ENCODE results near the gene STRIP1. TPM values are rescaled to one million over a fixed set of nuclear protein-coding genes. Genes with fewer than 3 reads are reported as not detected.
A peak's percentile ranks its signal among the peaks of the same experiment; 100 is the strongest.
"Not testable (repeated sequence)": the region's sequence is repeated elsewhere in the genome, so short reads cannot be mapped to it uniquely, and the experiment has no call there.

The STRIP1 gene
- total RNA-seq, 1 donor from 2014 or later: 39.4 TPM

GRCh38 chr1:110007046-110007830 is 27.2 kb upstream of the STRIP1 start:
- no peak for DNase-seq (ENCODE audit: low spot score)

- DNase-seq (ENCODE audit: low spot score): no peak
Observed at GRCh38 chr1:110008971-110009565, 25.4 kb upstream of the STRIP1 start.

DNA sequence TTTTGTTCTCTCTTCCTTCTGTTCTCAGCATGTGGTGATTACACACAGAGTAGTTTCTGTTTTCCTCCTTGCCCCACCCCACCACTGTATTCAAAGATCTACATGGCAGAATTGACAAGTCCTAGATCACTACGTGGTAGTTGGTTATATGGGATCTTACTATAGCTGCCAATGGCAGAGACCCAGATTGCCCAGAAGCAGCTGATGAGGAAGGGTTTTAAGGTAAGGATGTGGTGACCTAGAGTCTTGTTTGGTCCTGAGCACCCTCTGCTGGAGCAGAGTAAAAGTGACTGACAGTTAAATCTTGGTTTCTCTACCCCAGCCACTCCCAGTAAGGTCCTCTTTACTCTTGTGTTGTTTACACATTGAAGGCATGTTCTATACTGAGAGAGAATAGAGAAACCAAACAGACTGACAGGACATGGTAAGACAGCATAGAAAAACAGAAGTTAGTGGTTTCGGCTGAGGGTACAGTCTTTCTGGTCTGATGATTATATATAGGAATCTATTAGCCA is 22.8 kb upstream of the STRIP1 start:
- DNase-seq (ENCODE audit: low spot score): peak; percentile 36

DNA sequence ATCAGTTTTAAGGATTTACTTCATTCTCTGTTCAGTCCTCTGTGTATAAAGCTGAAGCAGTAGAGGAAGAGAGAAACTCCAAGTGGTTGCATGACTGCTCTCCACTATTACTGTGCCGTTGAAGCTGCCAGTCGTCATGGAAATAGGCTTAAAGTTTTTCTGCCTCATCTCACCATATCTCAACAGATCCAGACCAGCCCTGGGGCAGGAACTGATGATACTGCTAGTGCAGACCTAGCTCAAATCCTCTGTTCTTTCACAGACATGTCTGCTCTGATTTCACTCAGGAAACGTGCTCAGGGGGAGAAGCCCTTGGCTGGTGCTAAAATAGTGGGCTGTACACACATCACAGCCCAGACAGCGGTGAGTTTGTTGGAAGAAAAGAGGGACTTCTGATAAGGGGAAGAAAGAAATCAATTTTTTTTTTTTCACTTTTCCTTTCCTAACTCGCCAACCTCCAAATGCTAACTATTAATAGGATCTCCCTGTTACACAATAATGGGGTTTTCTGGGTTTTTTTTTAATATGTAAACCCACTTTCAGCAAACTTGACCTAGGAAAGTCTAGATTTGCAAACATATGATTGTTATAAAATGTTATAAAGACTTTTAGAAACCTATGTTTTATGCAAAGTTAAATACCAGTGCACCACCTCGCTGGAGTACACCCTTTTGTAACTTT is 22.2 kb upstream of the STRIP1 start:
- DNase-seq (ENCODE audit: low spot score): no peak

DNA sequence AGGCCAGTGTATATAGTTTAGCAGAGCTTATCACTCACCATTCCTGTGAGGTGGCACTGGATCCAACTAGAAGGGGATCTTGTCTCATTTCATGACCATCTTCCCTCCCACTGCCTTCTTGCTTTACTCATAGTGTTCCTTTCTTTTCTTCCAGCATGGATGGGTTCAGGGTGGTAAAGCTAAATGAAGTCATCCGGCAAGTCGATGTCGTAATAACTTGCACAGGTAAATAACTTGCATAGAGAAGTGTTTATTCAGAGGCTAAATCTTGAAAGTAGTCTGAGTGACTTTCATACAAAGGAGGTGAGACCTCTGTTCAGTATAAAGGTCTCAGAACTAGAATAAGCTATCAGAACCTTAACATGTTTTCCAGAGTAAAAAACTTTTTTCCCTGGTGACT is 16.6 kb upstream of the STRIP1 start:
- no peak for DNase-seq (ENCODE audit: low spot score)

- no peak for DNase-seq (ENCODE audit: low spot score)
Observed at GRCh38 chr1:110018396-110018795, 16.0 kb upstream of the STRIP1 start.

GRCh38 chr1:110019770-110020169 is 14.7 kb upstream of the STRIP1 start:
- no peak for DNase-seq (ENCODE audit: low spot score)

DNA sequence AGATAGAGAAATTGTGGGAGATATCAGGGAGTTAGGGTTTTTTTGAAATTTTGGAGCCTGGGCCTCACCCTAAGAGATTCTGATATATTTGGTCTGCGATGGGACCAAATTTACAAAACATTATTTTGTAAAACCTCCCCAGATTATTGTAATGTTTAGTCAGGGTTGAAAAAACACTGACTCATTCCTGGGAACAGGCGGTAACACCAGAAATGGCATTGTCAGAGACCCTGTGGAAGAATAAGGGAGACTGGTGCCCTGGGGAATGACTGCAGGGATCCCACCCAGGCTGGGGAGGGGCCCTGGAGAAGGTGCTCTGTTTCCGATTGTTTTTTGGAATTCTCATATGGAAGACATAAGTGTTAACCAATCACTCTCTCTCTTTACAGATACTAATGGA is 13.1 kb upstream of the STRIP1 start:
- no peak for DNase-seq (ENCODE audit: low spot score)

- DNase-seq (ENCODE audit: low spot score): no peak
Observed at GRCh38 chr1:110024613-110025012, 9.8 kb upstream of the STRIP1 start.

DNA sequence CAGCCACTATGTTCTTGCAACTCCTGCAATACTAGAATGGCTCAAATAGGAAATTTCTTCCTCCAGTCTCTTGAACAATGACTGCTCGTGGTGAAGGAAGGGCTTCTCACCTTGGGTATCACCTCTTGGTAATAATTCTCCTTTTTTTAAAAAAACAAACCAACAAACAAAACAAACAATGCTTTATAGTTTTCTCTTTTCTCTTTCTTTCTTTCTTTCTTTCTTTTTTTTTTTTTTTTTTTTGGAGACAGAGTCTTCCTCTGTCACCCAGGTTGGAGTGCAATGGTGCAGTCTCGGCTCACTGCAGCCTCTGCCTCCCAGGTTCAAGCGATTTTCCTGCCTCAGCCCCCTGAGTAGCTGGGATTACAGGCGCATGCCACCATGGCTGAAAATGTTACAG is 3.7 kb upstream of the STRIP1 start:
- DNase-seq (ENCODE audit: low spot score): not testable (repeated sequence)

GRCh38 chr1:110032327-110032726 is 2.1 kb upstream of the STRIP1 start:
- no peak for DNase-seq (ENCODE audit: low spot score)

DNA sequence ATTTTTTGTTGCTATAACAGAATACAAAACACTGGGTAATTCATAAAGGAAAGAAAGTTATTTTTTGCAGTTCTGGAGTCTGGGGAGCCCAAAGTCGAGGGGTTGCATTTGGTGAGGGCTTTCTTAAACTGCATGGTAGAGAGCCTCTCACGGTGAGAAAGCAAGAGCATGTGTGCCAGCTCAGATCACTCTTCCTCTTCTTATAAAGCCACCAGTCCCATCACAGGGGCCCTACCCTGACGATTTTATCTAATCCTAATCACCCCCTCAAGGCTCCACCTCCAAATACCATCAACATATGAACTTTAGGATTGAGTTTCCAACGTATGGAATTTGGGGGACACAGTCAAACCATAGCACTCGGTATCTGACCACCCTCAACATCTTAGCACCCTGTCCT is 1.0 kb upstream of the STRIP1 start:
- no peak for DNase-seq (ENCODE audit: low spot score)

DNA sequence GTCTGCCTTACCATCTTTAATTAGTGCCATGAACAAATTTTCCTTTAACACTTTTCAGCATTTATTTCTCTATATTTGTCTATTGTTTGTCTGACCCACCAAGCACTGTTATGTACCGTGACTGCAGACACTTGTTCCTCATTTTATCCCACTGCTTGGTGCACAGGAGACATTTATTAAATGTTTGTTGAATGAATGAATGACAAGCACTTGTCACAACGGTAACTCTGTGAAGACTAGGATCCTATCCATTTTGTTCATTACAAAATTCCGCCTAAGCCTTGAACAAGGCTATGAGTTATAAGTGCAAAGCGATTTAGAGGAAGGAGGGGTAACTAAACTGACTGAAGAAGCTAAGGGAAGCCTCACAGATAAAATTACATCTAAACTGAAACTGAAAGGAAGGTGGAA is 379 bp upstream of the STRIP1 start:
- DNase-seq (ENCODE audit: low spot score): no peak

- no peak for DNase-seq (ENCODE audit: low spot score)
Observed at GRCh38 chr1:110035236-110035752, 870 bp downstream of the STRIP1 start.

GRCh38 chr1:110038271-110038670 is 3.8 kb downstream of the STRIP1 start:
- no peak for DNase-seq (ENCODE audit: low spot score)

DNA sequence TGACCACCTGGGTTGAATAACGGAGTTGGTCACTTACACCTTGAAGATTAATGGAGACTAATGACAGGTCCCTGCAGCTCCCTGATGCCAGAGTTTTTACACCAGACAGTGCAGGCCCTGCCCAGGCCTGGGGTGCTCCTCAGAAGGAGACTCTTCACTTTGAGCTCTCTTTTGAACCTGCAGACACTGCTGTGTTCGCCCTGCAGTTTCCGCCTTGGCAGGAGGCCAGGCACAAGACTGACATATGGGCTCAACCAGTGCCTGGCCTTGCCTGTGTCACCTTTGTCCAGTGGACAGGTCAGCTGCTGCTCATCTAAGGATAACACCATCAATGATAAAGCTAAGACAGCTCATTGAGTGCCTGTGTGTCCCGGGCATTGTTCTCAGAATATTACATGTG is 5.2 kb downstream of the STRIP1 start:
- no peak for DNase-seq (ENCODE audit: low spot score)

GRCh38 chr1:110040548-110040947 is 6.1 kb downstream of the STRIP1 start:
- DNase-seq (ENCODE audit: low spot score): no peak

DNA sequence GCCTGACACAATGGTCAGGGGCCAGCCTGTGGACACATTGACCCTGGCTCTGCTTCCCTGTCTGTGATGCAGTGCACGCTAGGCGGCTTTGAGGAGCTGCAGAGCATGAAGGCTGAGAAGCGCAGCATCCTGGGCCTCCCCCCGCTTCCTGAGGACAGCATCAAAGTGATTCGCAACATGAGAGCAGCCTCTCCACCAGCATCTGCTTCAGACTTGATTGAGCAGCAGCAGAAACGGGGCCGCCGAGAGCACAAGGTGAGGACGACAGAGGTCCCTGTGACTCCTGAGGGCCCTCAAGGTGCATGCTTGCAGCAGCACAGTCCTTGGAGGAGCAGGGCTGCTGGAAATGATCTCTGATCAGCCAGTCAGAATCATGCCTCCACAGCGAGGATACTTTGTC is 8.6 kb downstream of the STRIP1 start:
- DNase-seq (ENCODE audit: low spot score): no peak

- DNase-seq (ENCODE audit: low spot score): no peak
Observed at GRCh38 chr1:110047463-110047862, 13.0 kb downstream of the STRIP1 start.

GRCh38 chr1:110048240-110048639 is 13.8 kb downstream of the STRIP1 start:
- DNase-seq (ENCODE audit: low spot score): no peak

- DNase-seq (ENCODE audit: low spot score): peak; percentile 26
Observed at GRCh38 chr1:110048923-110049601, 14.6 kb downstream of the STRIP1 start.
